GM12891 (cell line): ENCODE results near the gene PTBP2.

Experiments used
- POLR2A ChIP-seq: IDR thresholded peaks from 2 replicates; pipeline ENCODE4 v1.6.1; 2011; ENCODE audit warnings: low read depth, low read length, control low read depth
- POLR2AphosphoS5 ChIP-seq: IDR thresholded peaks from 2 replicates; pipeline ENCODE4 v1.6.1; 2011; ENCODE audit warnings: low read depth, low read length, control low read depth
- POU2F2 ChIP-seq: IDR thresholded peaks from 2 replicates; pipeline ENCODE4 v1.6.1; 2011; ENCODE audit warnings: low read depth, mild to moderate bottlenecking, control low read depth, low read length, moderate library complexity
- TAF1 ChIP-seq: IDR thresholded peaks from 2 replicates; pipeline ENCODE4 v1.6.1; 2011; ENCODE audit warnings: low read depth, low read length, control low read depth

GRCh38 chr1:96825950-96826576 is 104.5 kb downstream of the PTBP2 start:
- no peak for TF ChIP-seq POU2F2
- no peak for TF ChIP-seq POLR2AphosphoS5
- TF ChIP-seq TAF1, result no peak
- no peak for TF ChIP-seq POLR2A
